Putamen (tissue), 1 donor: ENCODE data around the gene HEATR5A.
"Not testable (repeated sequence)": the region's sequence is repeated elsewhere in the genome, so short reads cannot be mapped to it uniquely, and the experiment has no call there.

Experiments
- DNase-seq: peaks from one replicate; pipeline ENCODE4 v3.0.0-alpha.2; 2016; ENCODE audit warnings: low spot score

The HEATR5A gene

GRCh38 chr14:31283153-31283552 is 137.2 kb downstream of the HEATR5A start:
- DNase-seq: no peak

- DNase-seq: no peak
Observed at GRCh38 chr14:31280871-31281220, 139.5 kb downstream of the HEATR5A start.

GRCh38 chr14:31280132-31280870 is 140.0 kb downstream of the HEATR5A start:
- no peak for DNase-seq

- DNase-seq: no peak
Observed at GRCh38 chr14:31278883-31279282, 141.5 kb downstream of the HEATR5A start.

GRCh38 chr14:31277085-31277484 is 143.3 kb downstream of the HEATR5A start:
- no peak for DNase-seq

- DNase-seq: not testable (repeated sequence)
Observed at GRCh38 chr14:31276417-31276816, 143.9 kb downstream of the HEATR5A start.

GRCh38 chr14:31275731-31276130 is 144.6 kb downstream of the HEATR5A start:
- DNase-seq: no peak

- DNase-seq: no peak
Observed at GRCh38 chr14:31271648-31272047, 148.7 kb downstream of the HEATR5A start.

- no peak for DNase-seq
Observed at GRCh38 chr14:31270196-31270772, 150.1 kb downstream of the HEATR5A start.

- no peak for DNase-seq
Observed at GRCh38 chr14:31269634-31270195, 150.6 kb downstream of the HEATR5A start.

GRCh38 chr14:31268216-31268615 is 152.1 kb downstream of the HEATR5A start:
- no peak for DNase-seq

GRCh38 chr14:31266437-31267331 is 153.7 kb downstream of the HEATR5A start:
- no peak for DNase-seq

GRCh38 chr14:31265701-31266398 is 154.5 kb downstream of the HEATR5A start:
- no peak for DNase-seq

GRCh38 chr14:31263485-31264133 is 156.7 kb downstream of the HEATR5A start:
- no peak for DNase-seq

GRCh38 chr14:31261859-31262731 is 158.3 kb downstream of the HEATR5A start:
- DNase-seq: no peak

GRCh38 chr14:31261523-31261858 is 158.9 kb downstream of the HEATR5A start:
- no peak for DNase-seq

GRCh38 chr14:31259040-31259435 is 161.3 kb downstream of the HEATR5A start:
- not testable (repeated sequence) for DNase-seq

- DNase-seq: no peak
Observed at GRCh38 chr14:31258427-31259039, 161.8 kb downstream of the HEATR5A start.

GRCh38 chr14:31257554-31258426 is 162.6 kb downstream of the HEATR5A start:
- DNase-seq: not testable (repeated sequence)
